Measurements from ENCODE around the gene NSF. TPM values are rescaled to one million over a fixed set of nuclear protein-coding genes. Genes with fewer than 3 reads are reported as not detected.

Gene NSF
- total and polyA plus RNA-seq, 2 donors (not counting 3 experiments of a cell fraction or from before 2014, with no cell fraction given): 18.5 to 43.7 TPM

GRCh38 chr17:46763416-46763815, 172.9 kb downstream of the NSF start:
- FAIRE-seq (no peak), DNase-seq (ENCODE audit: low read depth, low spot score) (no peak)
- H3K27me3 ChIP-seq (ENCODE audit: control insufficient read depth in 2 of 2, insufficient read depth in 2 of 2, low read length in 2 of 2): no peaks in the 10 kb centered on the region
- H3K4me3 ChIP-seq (replicated peaks in 1 of 3; ENCODE audit: insufficient read depth in 1 of 3, low read depth in 1 of 3, low read length in 3 of 3): no peak overlapping the region
- no peaks in the 10 kb centered on the region for H3K79me2 ChIP-seq (ENCODE audit: control insufficient read depth, insufficient read depth, low read length)
- no TSS peak for BruUV-seq (replicated peaks)
- CTCF ChIA-PET: interaction anchor here (1.0 to 1.2 kb wide), 2 partner anchors 9 to 13 kb away, joined by 3 to 4 read pairs; no protein-coding TSS in a partner anchor
- no peaks in the 10 kb centered on the region for H3K9me3 ChIP-seq (replicated peaks; ENCODE audit: control insufficient read depth, insufficient read depth, low read length)
- no peak overlapping the region for H3K27ac ChIP-seq (ENCODE audit: insufficient read depth, low read depth, low read length)
- dilution Hi-C loops (cut with MboI; ENCODE audit: extremely low pct_ligation_motif_present, low sequenced_read_pairs): no loop called here
- POLR2A ChIA-PET: no interaction called here
- intact Hi-C loops (cut with micrococcal nuclease): no loop called here
- no peaks in the 10 kb centered on the region for H3K36me3 ChIP-seq (ENCODE audit: control insufficient read depth in 2 of 2, extremely low read depth in 1 of 2, insufficient read depth in 2 of 2, low read length in 2 of 2)
- TF ChIP-seq CTCF (IDR thresholded peaks at IDR 0.05; ENCODE audit: extremely low read depth in 1 of 2, insufficient read depth in 1 of 2, low read depth in 1 of 2, low read length in 2 of 2) (no peak), FOS (IDR thresholded peaks at IDR 0.05; ENCODE audit: borderline replicate concordance, insufficient read depth, low read length) (no peak), MAX (IDR thresholded peaks at IDR 0.05; ENCODE audit: insufficient read depth, insufficient read length) (no peak), POLR2AphosphoS5 (IDR thresholded peaks at IDR 0.05; ENCODE audit: insufficient read depth, low read depth, low read length) (no peak), JUN (IDR thresholded peaks at IDR 0.05; ENCODE audit: borderline replicate concordance, insufficient read depth, insufficient read length, low read depth) (no peak), EZH2 (IDR thresholded peaks at IDR 0.05; ENCODE audit: borderline replicate concordance, low read depth, low read length, severe bottlenecking) (no peak)
- no peak overlapping the region for H2AFZ ChIP-seq (ENCODE audit: low read depth, low read length)
- no peak overlapping the region for H3K4me2 ChIP-seq (ENCODE audit: insufficient read depth, low read length)
- H3K4me1 ChIP-seq (ENCODE audit: control insufficient read depth, extremely low read depth, insufficient read depth, low read length): peaks cover 20% of the 10 kb centered on the region
- no peaks in the 10 kb centered on the region for H4K20me1 ChIP-seq (replicated peaks; ENCODE audit: control insufficient read depth, extremely low read depth, insufficient read depth, low read length)
- H3K9ac ChIP-seq (replicated peaks; ENCODE audit: extremely low read depth, insufficient read depth, low read length): no peak overlapping the region
- no peaks in the 10 kb centered on the region for H3K9me1 ChIP-seq (replicated peaks; ENCODE audit: control insufficient read depth, extremely low read depth, insufficient read depth, low read length)
